HG03575 (cell line): ENCODE measurements around the gene NME7.
"Not testable (repeated sequence)": the region's sequence is repeated elsewhere in the genome, so short reads cannot be mapped to it uniquely, and the experiment has no call there.

Source experiments
- ATAC-seq: cut with Tn5 transposase; IDR thresholded peaks from one replicate; pipeline ENCODE4 v1.9.1; 2021; ENCODE audit not compliant: unreplicated experiment, insufficient number of reproducible peaks, low FRiP score; ENCODE audit errors: extremely low read depth

NME7 gene

DNA sequence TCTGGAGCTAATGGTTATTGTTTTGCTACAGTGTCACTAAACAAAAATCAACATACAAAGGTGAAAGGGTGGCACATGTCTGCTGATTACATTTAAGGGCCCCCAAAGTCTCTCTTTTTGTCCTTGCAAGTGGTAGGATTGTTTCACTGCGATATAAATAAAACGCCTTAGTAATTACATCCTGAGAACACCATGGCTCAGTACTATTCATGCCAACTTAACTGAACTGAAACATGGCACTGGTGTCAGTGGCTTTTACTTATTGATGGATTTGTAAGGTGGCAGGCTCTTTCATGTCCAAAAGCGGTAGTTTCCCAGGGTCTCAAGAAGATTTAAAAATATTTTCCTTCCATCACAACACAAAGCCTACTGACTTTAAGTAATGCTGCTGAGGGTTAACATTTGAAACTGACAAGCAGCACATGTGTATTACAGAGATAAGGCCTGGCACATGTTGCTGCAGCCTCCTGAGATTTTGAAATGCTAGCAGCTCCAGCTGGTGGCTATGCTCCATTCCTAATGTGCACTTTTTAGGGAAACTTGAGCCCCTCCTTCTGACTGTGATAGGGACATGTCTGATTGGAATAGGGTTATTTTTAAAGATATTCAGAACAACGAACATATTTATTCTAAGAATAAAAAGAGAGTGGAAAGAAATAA, 174.3 kb downstream of the NME7 start:
- ATAC-seq: no peak

DNA sequence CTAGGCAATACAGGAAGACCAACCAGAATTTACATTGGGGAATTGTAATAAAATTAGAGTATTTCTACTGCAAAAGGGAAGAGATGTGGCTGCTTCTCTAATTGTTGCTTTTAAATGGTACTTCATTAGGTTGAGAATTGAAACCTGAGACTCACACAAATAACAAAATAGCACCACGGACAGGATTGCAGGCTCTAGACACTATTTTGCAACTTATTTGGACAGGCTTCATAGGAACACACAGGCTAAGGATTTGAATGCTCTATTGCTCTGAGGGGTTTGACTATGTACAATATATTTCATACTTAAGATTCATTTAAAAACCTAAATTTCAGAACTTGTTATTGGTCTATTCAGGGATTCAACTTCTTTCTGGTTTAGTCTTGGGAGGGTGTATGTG, 181.5 kb downstream of the NME7 start:
- no peak for ATAC-seq

DNA sequence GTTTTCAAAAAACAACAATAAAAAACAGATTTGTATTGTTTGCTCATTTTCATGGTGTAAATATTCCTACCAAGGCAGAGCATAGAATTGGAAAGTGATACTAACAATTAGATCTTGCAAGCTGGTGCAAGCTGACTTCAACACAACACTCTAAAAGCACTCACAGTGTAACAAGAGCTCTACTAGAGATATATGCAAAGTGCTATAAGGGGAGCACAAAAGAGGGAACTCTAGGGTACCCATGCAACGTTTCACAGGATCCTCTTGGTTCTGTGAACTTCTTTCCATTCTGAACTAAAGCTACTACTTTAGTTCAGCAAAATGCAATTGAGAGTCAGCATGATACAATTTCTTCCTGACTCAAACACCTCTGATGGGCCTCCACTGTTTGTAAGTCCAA, 182.8 kb downstream of the NME7 start:
- no peak for ATAC-seq

- no peak for ATAC-seq
Measured at GRCh38 chr1:169180174-169180573, 187.4 kb downstream of the NME7 start.

DNA sequence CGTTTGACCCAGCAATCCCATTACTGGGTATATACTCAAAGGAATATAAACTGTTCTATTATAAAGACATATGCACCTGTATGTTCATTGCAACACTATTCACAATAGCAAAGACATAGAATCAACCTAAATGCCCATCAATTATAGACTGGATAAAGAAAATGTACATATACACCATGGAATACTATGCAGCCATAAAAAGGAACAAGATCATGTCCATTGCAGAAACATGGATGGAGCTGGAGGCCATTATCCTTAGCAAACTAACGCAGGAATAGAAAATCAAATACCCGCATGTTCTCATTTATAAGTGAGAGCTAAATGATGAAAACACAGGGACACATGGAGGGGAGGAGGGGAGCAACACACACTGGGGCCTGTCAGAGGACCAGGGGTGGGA, 188.2 kb downstream of the NME7 start:
- ATAC-seq: not testable (repeated sequence)

DNA sequence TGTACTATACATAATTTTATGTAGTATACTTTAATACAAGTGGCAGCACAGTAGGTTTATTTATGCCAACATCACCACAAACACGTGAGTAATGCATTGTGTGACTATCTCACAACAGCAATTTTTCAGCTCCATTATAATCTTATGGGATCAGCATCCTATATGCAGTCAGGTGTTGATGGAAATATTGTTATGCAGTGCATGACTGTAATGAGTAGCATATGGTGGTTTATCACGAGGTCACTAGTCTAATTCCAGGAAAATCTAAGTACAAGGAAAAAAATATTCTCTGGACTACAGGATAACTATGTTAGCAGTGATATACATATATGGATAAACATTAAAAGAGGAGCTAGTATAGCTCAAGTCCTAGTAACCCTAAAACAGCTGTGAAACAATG, 192.1 kb downstream of the NME7 start:
- no peak for ATAC-seq

DNA sequence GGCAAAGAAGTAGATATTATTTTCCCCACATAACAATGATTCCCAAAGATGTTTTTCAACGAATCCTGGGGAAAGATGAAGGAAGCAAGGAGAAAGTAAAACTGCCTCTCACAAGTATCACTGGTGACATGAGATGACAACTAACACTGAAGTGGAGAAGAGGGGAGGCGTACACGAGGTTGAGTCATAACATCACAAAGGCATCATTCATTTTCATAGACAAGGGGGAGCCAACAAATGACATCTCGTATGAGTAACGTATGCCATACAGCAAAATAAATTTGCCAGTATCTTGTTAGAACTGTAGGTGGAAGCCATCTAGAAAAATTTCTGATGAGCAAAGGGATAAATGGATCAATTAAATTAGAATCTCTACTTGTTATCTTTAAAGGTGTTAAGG, 204.5 kb downstream of the NME7 start:
- ATAC-seq: no peak

DNA sequence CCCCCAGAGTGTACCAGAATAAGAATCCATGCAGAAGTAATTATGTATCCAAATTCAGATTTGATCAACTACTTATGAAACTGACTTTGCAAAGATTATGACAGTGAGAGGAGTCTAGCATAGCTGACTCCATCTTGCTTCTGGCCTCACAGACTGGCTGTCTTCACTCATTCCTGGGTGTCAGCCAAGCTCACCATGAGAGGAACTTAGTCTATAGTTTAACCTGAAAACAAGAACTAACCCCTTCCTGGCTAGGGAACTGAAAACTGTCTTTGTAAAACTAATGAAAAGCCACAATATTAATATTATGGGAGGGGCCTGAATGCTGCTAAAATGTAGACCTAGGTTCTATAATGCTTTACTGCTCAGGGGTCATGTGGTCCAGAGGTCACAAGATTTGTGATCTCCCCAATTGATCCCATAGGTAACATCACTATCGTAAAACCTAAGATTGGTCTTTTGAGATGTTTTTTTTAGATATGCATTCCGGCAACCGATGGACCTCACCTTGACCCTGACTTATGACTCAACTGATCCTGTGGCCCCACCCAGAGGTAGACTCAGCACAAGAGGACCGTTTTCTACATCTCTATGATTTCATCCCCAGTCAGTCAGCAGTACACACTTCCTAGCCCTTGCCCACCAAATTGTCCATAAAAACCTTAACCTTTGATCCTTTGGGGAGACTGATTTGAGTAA, 206.0 kb downstream of the NME7 start:
- no peak for ATAC-seq

- ATAC-seq: no peak
Measured at GRCh38 chr1:169160845-169161495, 206.6 kb downstream of the NME7 start.

DNA sequence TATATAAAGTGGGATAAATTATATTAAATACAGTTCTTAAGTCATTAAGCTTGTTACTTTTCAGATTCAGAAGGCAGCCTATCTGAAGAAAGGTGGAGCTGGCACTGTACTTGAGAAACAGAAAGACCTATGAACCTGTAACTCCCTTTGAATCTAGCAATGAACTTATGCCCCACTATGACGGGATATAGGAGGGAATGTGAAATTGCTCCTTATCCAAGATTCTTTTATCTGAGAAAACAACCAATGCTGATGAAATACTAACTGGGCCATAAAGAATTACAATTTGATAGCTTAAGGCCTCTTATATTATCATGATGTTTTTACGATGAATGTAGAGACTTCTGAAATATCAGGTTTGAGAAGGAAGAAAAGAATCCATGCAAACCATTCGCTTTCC, 211.0 kb downstream of the NME7 start:
- no peak for ATAC-seq

GRCh38 chr1:169155675-169156074, 211.9 kb downstream of the NME7 start:
- ATAC-seq: no peak

- ATAC-seq: no peak
Measured at GRCh38 chr1:169151338-169151837, 216.2 kb downstream of the NME7 start.

DNA sequence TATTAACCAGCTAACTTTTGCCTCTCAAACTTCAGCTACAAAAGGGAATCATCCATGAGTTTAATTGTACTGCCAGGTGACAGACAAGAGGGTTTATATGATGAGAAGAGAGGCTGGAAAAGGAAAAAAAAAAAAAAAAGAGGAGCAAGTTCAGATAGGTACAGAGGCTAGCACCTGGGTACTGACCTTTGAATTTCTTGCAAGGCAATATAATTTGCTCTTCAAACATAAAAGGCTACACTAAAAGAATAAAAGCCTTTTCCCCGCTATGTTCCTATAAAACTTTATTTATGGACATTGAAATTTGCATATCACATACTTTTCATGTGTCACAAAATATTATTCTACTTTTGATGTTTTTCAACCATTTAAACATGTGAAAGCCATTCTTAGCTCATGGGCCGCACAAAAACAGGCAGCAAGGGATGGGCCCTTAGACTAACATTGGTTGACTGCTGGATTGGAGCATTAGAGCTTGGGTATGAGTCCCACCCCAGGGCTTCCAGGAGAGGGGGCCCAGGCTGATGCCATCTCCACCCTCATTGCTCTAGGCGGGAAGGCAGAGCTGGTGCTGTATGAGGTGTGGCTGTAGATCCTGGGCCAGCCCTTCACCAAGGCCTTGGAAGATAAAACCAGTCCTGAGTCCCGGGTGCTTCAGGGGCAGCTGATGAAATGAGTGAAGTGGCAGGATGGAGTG, 216.8 kb downstream of the NME7 start:
- ATAC-seq: no peak

DNA sequence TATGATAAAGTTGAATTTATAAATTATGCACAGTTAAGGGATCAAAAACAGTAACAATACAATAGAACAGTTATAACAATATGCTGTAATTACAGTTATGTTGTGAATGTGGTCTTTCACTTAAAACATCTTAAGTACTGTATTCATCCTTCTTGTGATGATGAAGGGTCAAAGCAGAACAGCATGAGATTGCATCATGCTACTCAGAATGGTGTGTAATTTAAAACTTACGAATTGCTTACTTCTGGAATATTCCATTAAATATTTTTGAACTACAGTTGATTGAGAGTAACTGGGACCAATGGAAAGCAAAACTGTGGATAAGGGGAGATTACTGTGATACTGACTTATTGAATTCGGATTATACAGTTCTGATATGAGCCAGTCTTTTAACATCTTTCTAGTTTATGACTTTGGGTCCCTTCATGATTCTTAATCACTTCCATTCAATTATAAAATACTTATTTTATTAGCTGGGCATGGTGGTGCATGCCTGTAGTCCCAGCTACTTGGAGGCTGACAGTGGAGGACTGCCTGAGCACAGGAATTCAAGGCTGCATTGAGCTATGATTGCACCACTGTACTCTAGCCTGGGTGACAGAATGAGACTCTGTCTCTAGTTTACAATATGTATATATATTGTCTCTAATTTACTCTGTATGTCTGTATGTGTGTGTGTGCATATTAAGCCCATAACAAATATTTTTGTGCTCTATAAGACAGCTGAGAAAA, 217.9 kb downstream of the NME7 start:
- ATAC-seq: no peak

- no peak for ATAC-seq
Measured at GRCh38 chr1:169148472-169149252, 218.9 kb downstream of the NME7 start.

GRCh38 chr1:169146576-169147214, 220.9 kb downstream of the NME7 start:
- no peak for ATAC-seq

- ATAC-seq: no peak
Measured at GRCh38 chr1:169144941-169145626, 222.5 kb downstream of the NME7 start.
